PC-3 (cell line): ENCODE data around the gene ZXDB. TPM values are rescaled to one million over a fixed set of nuclear protein-coding genes. Genes with fewer than 3 reads are reported as not detected.

Source experiments
- ATAC-seq: fragments of 200-7000 bp; cut with Tn5 transposase; 2 replicates; pipeline ENCODE4 v1.9.1; 2020; ENCODE audit warnings: mild to moderate bottlenecking, moderate library complexity
- BruUV-seq: library from RNA; stranded (reverse); fragments of 400-500 nt; replicated peaks from 2 replicates; lab custom pipeline; 2021; lab: Mats Ljungman, UMichigan
- CTCF ChIA-PET: fragments of 300-600 bp; sonication (Branson Sonifier 250); formaldehyde crosslinking; loops from one replicate; lab custom pipeline; 2022; ENCODE audit warnings: antibody characterized with exemption; lab: Charles Lee
- POLR2A ChIA-PET: fragments of 300-600 bp; sonication (Branson Sonifier 250); formaldehyde crosslinking; loops from one replicate; lab custom pipeline; 2022; ENCODE audit warnings: antibody characterized with exemption; ENCODE audit not compliant: unreplicated experiment; lab: Charles Lee
- DNase-seq: peaks from one replicate; pipeline ENCODE4 v3.0.0-alpha.2; 2015
- H2AFZ ChIP-seq: fragments of 300-600 bp; sonication (generic); 2 replicates; pipeline ENCODE4 v1.6.0; 2016; ENCODE audit warnings: antibody characterized with exemption, low read length
- H3F3A ChIP-seq: fragments of 300-600 bp; sonication (generic); one replicate; pipeline ENCODE4 v1.6.0; 2017; ENCODE audit warnings: antibody characterized with exemption, low read length, control low read depth, mild to moderate bottlenecking; ENCODE audit not compliant: unreplicated experiment
- H3K27ac ChIP-seq: fragments of 300-600 bp; sonication (generic); 2 replicates; pipeline ENCODE4 v1.5.1; 2016; ENCODE audit warnings: mild to moderate bottlenecking, low read length
- H3K27me3 ChIP-seq: fragments of 300-600 bp; sonication (generic); 2 replicates; pipeline ENCODE4 v1.6.1; 2016; ENCODE audit warnings: low read length, mixed read lengths
- H3K36me3 ChIP-seq: fragments of 300-600 bp; sonication (generic); 2 replicates; pipeline ENCODE4 v1.6.1; 2016; ENCODE audit warnings: low read depth, mixed run types, low read length, mixed read lengths
- H3K4me1 ChIP-seq: fragments of 300-600 bp; sonication (generic); 2 replicates; pipeline ENCODE4 v1.5.1; 2016; ENCODE audit warnings: low read length; ENCODE audit not compliant: insufficient read depth
- H3K4me2 ChIP-seq: fragments of 300-600 bp; sonication (generic); 2 replicates; pipeline ENCODE4 v1.6.0; 2016; ENCODE audit warnings: low read length
- H3K4me3 ChIP-seq: fragments of 300-600 bp; sonication (generic); 2 replicates; pipeline ENCODE4 v1.5.1; 2016; ENCODE audit warnings: mild to moderate bottlenecking, low read length, mixed read lengths
- H3K79me2 ChIP-seq: fragments of 300-600 bp; sonication (generic); 2 replicates; pipeline ENCODE4 v1.6.1; 2017; ENCODE audit warnings: low read length, mixed read lengths
- H3K9ac ChIP-seq: fragments of 300-600 bp; sonication (generic); 2 replicates; pipeline ENCODE4 v1.6.0; 2016; ENCODE audit warnings: mild to moderate bottlenecking, low read length
- H3K9me2 ChIP-seq: fragments of 300-600 bp; sonication (generic); replicated peaks from 2 replicates; pipeline ENCODE4 v1.6.1; 2016; ENCODE audit warnings: mixed run types, low read length, mixed read lengths
- H3K9me3 ChIP-seq: fragments of 300-600 bp; sonication (generic); 2 replicates; pipeline ENCODE4 v1.6.1; 2016; ENCODE audit warnings: low read length, mixed read lengths
- H4K20me1 ChIP-seq: fragments of 300-600 bp; sonication (generic); 2 replicates; pipeline ENCODE4 v1.6.1; 2016; ENCODE audit warnings: low read length, mixed read lengths
- EZH2 ChIP-seq: fragments of 300-600 bp; sonication (generic); IDR thresholded peaks from one replicate; pipeline ENCODE4 v1.6.1; 2017; ENCODE audit warnings: antibody characterized with exemption, mild to moderate bottlenecking, low read length; ENCODE audit not compliant: unreplicated experiment
- EZH2phosphoT487 ChIP-seq: fragments of 300-600 bp; sonication (generic); IDR thresholded peaks from 2 replicates; pipeline ENCODE4 v1.6.1; 2018; ENCODE audit warnings: mild to moderate bottlenecking, antibody characterized with exemption, low read length, borderline replicate concordance
- intact Hi-C: fragments of 100-400 bp; cut with micrococcal nuclease; formaldehyde crosslinking; loops from 2 replicates; pipeline ENCODE4 v1.9.0; 2023
- total RNA-seq: library from RNA; depleted of rRNA; stranded (reverse); fragments of >200 nt; gene quantifications from 2 replicates; pipeline ENCODE4 v1.2.3, GENCODE V29; 2014
- TF ChIP-seq, protein P1 (sequence below): fragments of 300-600 bp; sonication (generic); conservative IDR thresholded peaks from 2 replicates; pipeline ENCODE4 v1.5.1; 2017; ENCODE audit warnings: antibody characterized with exemption, low read depth, mild to moderate bottlenecking, low read length

The ZXDB gene
- total RNA-seq, 1 experiment from 2014 or later, result 10.1 TPM

DNA sequence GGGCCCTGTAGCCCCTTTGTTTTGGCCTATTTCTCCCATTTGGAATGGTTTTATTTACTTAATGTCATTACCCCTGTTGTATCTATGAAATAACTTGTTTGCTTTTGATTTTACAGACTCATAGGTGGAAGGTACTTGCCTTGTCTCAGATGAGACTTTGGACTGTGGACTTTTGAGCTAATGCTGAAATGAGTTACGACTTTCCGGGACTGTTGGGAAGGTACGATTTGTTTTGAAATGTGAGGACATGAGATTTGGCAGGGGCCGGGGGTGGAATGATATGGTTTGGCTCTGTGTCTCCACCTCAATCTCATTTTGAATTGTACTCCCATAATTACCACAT lies 48.8 kb downstream of the ZXDB start:
- TF ChIP-seq EZH2phosphoT487, result no peak
- no peak for TF ChIP-seq EZH2
- TF ChIP-seq, protein P1, sequence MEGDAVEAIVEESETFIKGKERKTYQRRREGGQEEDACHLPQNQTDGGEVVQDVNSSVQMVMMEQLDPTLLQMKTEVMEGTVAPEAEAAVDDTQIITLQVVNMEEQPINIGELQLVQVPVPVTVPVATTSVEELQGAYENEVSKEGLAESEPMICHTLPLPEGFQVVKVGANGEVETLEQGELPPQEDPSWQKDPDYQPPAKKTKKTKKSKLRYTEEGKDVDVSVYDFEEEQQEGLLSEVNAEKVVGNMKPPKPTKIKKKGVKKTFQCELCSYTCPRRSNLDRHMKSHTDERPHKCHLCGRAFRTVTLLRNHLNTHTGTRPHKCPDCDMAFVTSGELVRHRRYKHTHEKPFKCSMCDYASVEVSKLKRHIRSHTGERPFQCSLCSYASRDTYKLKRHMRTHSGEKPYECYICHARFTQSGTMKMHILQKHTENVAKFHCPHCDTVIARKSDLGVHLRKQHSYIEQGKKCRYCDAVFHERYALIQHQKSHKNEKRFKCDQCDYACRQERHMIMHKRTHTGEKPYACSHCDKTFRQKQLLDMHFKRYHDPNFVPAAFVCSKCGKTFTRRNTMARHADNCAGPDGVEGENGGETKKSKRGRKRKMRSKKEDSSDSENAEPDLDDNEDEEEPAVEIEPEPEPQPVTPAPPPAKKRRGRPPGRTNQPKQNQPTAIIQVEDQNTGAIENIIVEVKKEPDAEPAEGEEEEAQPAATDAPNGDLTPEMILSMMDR, result no peak
- no peak overlapping the region for H3K27ac ChIP-seq
- no peaks in the 10 kb centered on the region for H3K79me2 ChIP-seq
- no peak for ATAC-seq
- DNase-seq, result no peak
- intact Hi-C loops, result loop anchor here (10.0 kb wide), 1 partner anchor 46 kb away; the partner anchor contains the start of gene ZXDB
- H3K9ac ChIP-seq, result no peak overlapping the region
- no peaks in the 10 kb centered on the region for H3K9me3 ChIP-seq
- no peaks in the 10 kb centered on the region for H3K4me1 ChIP-seq
- no peak overlapping the region for H3K4me2 ChIP-seq
- H4K20me1 ChIP-seq, result no peaks in the 10 kb centered on the region
- no peaks in the 10 kb centered on the region for H3F3A ChIP-seq
- ChIA-PET CTCF (no interaction called here), POLR2A (no interaction called here)
- H3K36me3 ChIP-seq, result no peaks in the 10 kb centered on the region
- no peaks in the 10 kb centered on the region for H3K9me2 ChIP-seq
- no peak overlapping the region for H2AFZ ChIP-seq
- H3K27me3 ChIP-seq, result no peaks in the 10 kb centered on the region
- no TSS peak for BruUV-seq
- no peak overlapping the region for H3K4me3 ChIP-seq

DNA sequence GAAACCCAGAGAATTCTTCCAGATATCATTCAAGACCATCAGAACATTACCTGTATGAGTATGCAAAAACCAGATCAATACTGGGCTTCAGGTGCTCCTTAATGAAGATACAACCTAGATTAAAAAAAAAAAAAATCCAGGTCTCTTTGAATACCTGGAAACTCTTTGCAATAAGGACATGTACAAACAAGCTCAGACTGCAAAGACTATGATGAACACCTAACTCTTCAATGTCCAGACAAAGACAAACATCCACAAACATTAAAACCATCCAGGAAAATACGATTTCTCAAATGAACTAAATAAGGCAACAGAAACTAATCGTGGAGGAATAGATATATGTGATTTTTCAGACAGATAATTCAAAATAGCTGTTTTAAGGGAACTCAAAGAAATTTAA lies 49.5 kb downstream of the ZXDB start:
- no peaks in the 10 kb centered on the region for H3K9me3 ChIP-seq
- DNase-seq (no peak), ATAC-seq (no peak)
- H2AFZ ChIP-seq, result no peak overlapping the region
- TF ChIP-seq, protein P1, result no peak
- no peak for TF ChIP-seq EZH2phosphoT487
- TF ChIP-seq EZH2, result no peak
- H3F3A ChIP-seq, result no peaks in the 10 kb centered on the region
- intact Hi-C loops, result loop anchor here (10.0 kb wide), 1 partner anchor 47 kb away; the partner anchor contains the start of gene ZXDB
- no peak overlapping the region for H3K27ac ChIP-seq
- H4K20me1 ChIP-seq, result no peaks in the 10 kb centered on the region
- no peaks in the 10 kb centered on the region for H3K36me3 ChIP-seq
- no peak overlapping the region for H3K9ac ChIP-seq
- H3K4me1 ChIP-seq, result no peaks in the 10 kb centered on the region
- CTCF ChIA-PET, result no interaction called here
- no peaks in the 10 kb centered on the region for H3K27me3 ChIP-seq
- no peak overlapping the region for H3K4me2 ChIP-seq
- POLR2A ChIA-PET, result no interaction called here
- H3K4me3 ChIP-seq, result no peak overlapping the region
- BruUV-seq, result no TSS peak
- no peaks in the 10 kb centered on the region for H3K9me2 ChIP-seq
- no peaks in the 10 kb centered on the region for H3K79me2 ChIP-seq

DNA sequence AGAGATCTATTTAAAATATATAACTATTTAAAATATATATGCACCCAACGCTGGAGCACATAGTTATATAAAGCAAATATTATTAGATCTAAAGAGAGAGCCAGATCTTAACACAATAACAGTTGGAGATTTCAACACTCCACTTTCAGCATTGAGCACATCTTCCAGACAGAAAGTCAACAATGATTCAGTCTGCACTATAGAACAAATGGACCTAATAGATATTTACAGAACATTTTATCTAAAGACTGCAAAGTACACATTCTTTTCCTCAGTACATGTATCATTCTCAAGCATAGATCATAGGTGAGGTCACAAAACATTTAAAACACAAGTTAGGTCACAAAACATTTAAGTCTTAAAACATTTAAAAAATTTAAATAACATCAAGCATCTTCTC lies 51.9 kb downstream of the ZXDB start:
- no peaks in the 10 kb centered on the region for H3K9me2 ChIP-seq
- intact Hi-C loops, result loop anchor here (10.0 kb wide), 1 partner anchor 49 kb away; the partner anchor contains the start of gene ZXDB
- ATAC-seq, result 0 out of 2 replicates have a peak, but pooled peaks have one; percentile 20
- BruUV-seq, result no TSS peak
- POLR2A ChIA-PET, result no interaction called here
- TF ChIP-seq, protein P1, result no peak
- TF ChIP-seq EZH2 (no peak), EZH2phosphoT487 (no peak)
- no peaks in the 10 kb centered on the region for H3K9me3 ChIP-seq
- no peaks in the 10 kb centered on the region for H4K20me1 ChIP-seq
- no peak overlapping the region for H3K4me2 ChIP-seq
- no peaks in the 10 kb centered on the region for H3K27me3 ChIP-seq
- no peaks in the 10 kb centered on the region for H3K79me2 ChIP-seq
- H3K4me3 ChIP-seq, result no peak overlapping the region
- DNase-seq, result peak; percentile 26
- H3K9ac ChIP-seq, result no peak overlapping the region
- no peak overlapping the region for H3K27ac ChIP-seq
- no peaks in the 10 kb centered on the region for H3K4me1 ChIP-seq
- CTCF ChIA-PET, result no interaction called here
- H3F3A ChIP-seq, result no peaks in the 10 kb centered on the region
- H3K36me3 ChIP-seq, result no peaks in the 10 kb centered on the region
- no peak overlapping the region for H2AFZ ChIP-seq
